ENCODE measurements around the gene UBXN1. TPM values are rescaled to one million over a fixed set of nuclear protein-coding genes. Genes with fewer than 3 reads are reported as not detected.
A peak's percentile ranks its signal among the peaks of the same experiment; 100 is the strongest.

UBXN1 gene
- total and polyA plus RNA-seq, 2 experiments from 2014 or later: 73.0 to 73.2 TPM

- no peak overlapping the region for H3K4me2 ChIP-seq
- peaks cover 4% of the 10 kb centered on the region for H4K20me1 ChIP-seq (ENCODE audit: insufficient read depth, poor library complexity, severe bottlenecking)
- no peak for DNase-seq (ENCODE audit: low spot score)
- H3K4me1 ChIP-seq (ENCODE audit: insufficient read depth): peaks cover 22% of the 10 kb centered on the region
- WGBS (ENCODE audit: low lambda C conversion rate, missing lambda C conversion rate): 94% methylated on average over 24 of the region's 24 CpGs
- H3K36me3 ChIP-seq (replicated peaks; ENCODE audit: insufficient read depth, low read depth): no peaks in the 10 kb centered on the region
- no peak overlapping the region for H2AFZ ChIP-seq
- H3K27ac ChIP-seq: no peak overlapping the region
- no peak for TF ChIP-seq EZH2phosphoT487 (IDR thresholded peaks at IDR 0.05; ENCODE audit: low read depth, severe bottlenecking, unreplicated experiment)
- no peak overlapping the region for H3K4me3 ChIP-seq
- no peaks in the 10 kb centered on the region for H3K9me3 ChIP-seq (ENCODE audit: low read depth)
- H3K9me2 ChIP-seq (replicated peaks; ENCODE audit: insufficient read depth): no peaks in the 10 kb centered on the region
- H3K27me3 ChIP-seq: no peaks in the 10 kb centered on the region
- peaks cover 50% of the 10 kb centered on the region for H3K79me2 ChIP-seq
These were observed 36.6 kb upstream of the UBXN1 start for GRCh38 chr11:62715150-62716130.

- DNase-seq (ENCODE audit: low spot score): peak; percentile 79
- peak overlapping the region; percentile 74 for H3K27ac ChIP-seq
These were observed 34.5 kb upstream of the UBXN1 start for GRCh38 chr11:62713343-62713742.

GRCh38 chr11:62712861-62713260 lies 34.0 kb upstream of the UBXN1 start:
- Histone ChIP-seq H3K4me3 (no peak overlapping the region), H3K79me2 (peaks cover 29% of the 10 kb centered on the region), H4K20me1 (ENCODE audit: insufficient read depth, poor library complexity, severe bottlenecking) (no peaks in the 10 kb centered on the region), H2AFZ (no peak overlapping the region), H3K27ac (peak overlapping the region; percentile 74), H3K9me3 (ENCODE audit: low read depth) (no peaks in the 10 kb centered on the region), H3K9me2 (replicated peaks; ENCODE audit: insufficient read depth) (no peaks in the 10 kb centered on the region), H3K27me3 (no peaks in the 10 kb centered on the region), H3K4me2 (peak overlapping the region; percentile 11), H3K36me3 (replicated peaks; ENCODE audit: insufficient read depth, low read depth) (no peaks in the 10 kb centered on the region), H3K4me1 (ENCODE audit: insufficient read depth) (peaks cover 38% of the 10 kb centered on the region)
- WGBS (ENCODE audit: low lambda C conversion rate, missing lambda C conversion rate): 79% methylated on average over 3 of the region's 3 CpGs
- TF ChIP-seq EZH2 (IDR thresholded peaks at IDR 0.05; ENCODE audit: borderline replicate concordance) (no peak), CTCF (IDR thresholded peaks at IDR 0.05; ENCODE audit: poor library complexity) (no peak), EZH2phosphoT487 (IDR thresholded peaks at IDR 0.05; ENCODE audit: low read depth, severe bottlenecking, unreplicated experiment) (no peak)
- no peak for DNase-seq (ENCODE audit: low spot score)

More at GRCh38 chr11:62713343-62713742, 34.5 kb upstream of the UBXN1 start:
- Histone ChIP-seq H3K27me3 (no peaks in the 10 kb centered on the region), H3K9me2 (replicated peaks; ENCODE audit: insufficient read depth) (no peaks in the 10 kb centered on the region), H2AFZ (no peak overlapping the region), H3K9me3 (ENCODE audit: low read depth) (no peaks in the 10 kb centered on the region), H3K4me2 (peak overlapping the region; percentile 34), H3K4me1 (ENCODE audit: insufficient read depth) (peaks cover 34% of the 10 kb centered on the region), H4K20me1 (ENCODE audit: insufficient read depth, poor library complexity, severe bottlenecking) (peaks cover 3% of the 10 kb centered on the region), H3K36me3 (replicated peaks; ENCODE audit: insufficient read depth, low read depth) (no peaks in the 10 kb centered on the region), H3K4me3 (no peak overlapping the region), H3K79me2 (peaks cover 29% of the 10 kb centered on the region)
- 63% methylated on average over 2 of the region's 2 CpGs for WGBS (ENCODE audit: low lambda C conversion rate, missing lambda C conversion rate)
- no peak for TF ChIP-seq EZH2phosphoT487 (IDR thresholded peaks at IDR 0.05; ENCODE audit: low read depth, severe bottlenecking, unreplicated experiment)
- TF ChIP-seq EZH2 (IDR thresholded peaks at IDR 0.05; ENCODE audit: borderline replicate concordance): no peak
- TF ChIP-seq CTCF (IDR thresholded peaks at IDR 0.05; ENCODE audit: poor library complexity): no peak

GRCh38 chr11:62712276-62712812 lies 33.5 kb upstream of the UBXN1 start:
- Histone ChIP-seq H3K9me3 (ENCODE audit: low read depth) (no peaks in the 10 kb centered on the region), H3K4me1 (ENCODE audit: insufficient read depth) (peaks cover 42% of the 10 kb centered on the region), H3K4me3 (no peak overlapping the region)

More at GRCh38 chr11:62712276-62712812, 33.5 kb upstream of the UBXN1 start:
- no peak for TF ChIP-seq EZH2phosphoT487 (IDR thresholded peaks at IDR 0.05; ENCODE audit: low read depth, severe bottlenecking, unreplicated experiment)
- no peak for TF ChIP-seq CTCF (IDR thresholded peaks at IDR 0.05; ENCODE audit: poor library complexity)
- TF ChIP-seq EZH2 (IDR thresholded peaks at IDR 0.05; ENCODE audit: borderline replicate concordance): no peak
- Histone ChIP-seq H2AFZ (no peak overlapping the region), H3K79me2 (peaks cover 30% of the 10 kb centered on the region), H3K9me2 (replicated peaks; ENCODE audit: insufficient read depth) (no peaks in the 10 kb centered on the region), H3K36me3 (replicated peaks; ENCODE audit: insufficient read depth, low read depth) (no peaks in the 10 kb centered on the region), H3K27ac (peak overlapping the region; percentile 74), H4K20me1 (ENCODE audit: insufficient read depth, poor library complexity, severe bottlenecking) (no peaks in the 10 kb centered on the region), H3K4me2 (peak overlapping the region; percentile 11), H3K27me3 (no peaks in the 10 kb centered on the region)
- no peak for DNase-seq (ENCODE audit: low spot score)
- 96% methylated on average over 6 of the region's 6 CpGs for WGBS (ENCODE audit: low lambda C conversion rate, missing lambda C conversion rate)
